Measurements from ENCODE around the gene MESD. TPM values are rescaled to one million over a fixed set of nuclear protein-coding genes. Genes with fewer than 3 reads are reported as not detected.

MESD gene
- total RNA-seq, 1 experiment from 2014 or later: 21.9 TPM

- no peaks in the 10 kb centered on the region for H3K36me3 ChIP-seq (ENCODE audit: low read depth)
- ChIA-PET POLR2A (ENCODE audit: unreplicated experiment) (no interaction called here), CTCF (no interaction called here)
- H3K9me2 ChIP-seq (ENCODE audit: insufficient read depth): no peaks in the 10 kb centered on the region
- H3K79me2 ChIP-seq (ENCODE audit: low read depth): no peaks in the 10 kb centered on the region
- H3K27ac ChIP-seq: no peak overlapping the region
- no peak overlapping the region for H3K4me3 ChIP-seq
- no peaks in the 10 kb centered on the region for H3F3A ChIP-seq (ENCODE audit: insufficient read depth, low read depth)
- H3K9me3 ChIP-seq (ENCODE audit: insufficient read depth, low read depth): no peaks in the 10 kb centered on the region
- no peak for TF ChIP-seq CTCF (conservative IDR thresholded peaks at IDR 0.05)
- no peak for TF ChIP-seq EZH2 (IDR thresholded peaks at IDR 0.05; ENCODE audit: low read depth)
- intact Hi-C loops (cut with micrococcal nuclease; ENCODE audit: unreplicated experiment): no loop called here
- H3K4me1 ChIP-seq (replicated peaks; ENCODE audit: insufficient read depth): no peaks in the 10 kb centered on the region
- H4K20me1 ChIP-seq (ENCODE audit: insufficient read depth): no peaks in the 10 kb centered on the region
- no peak overlapping the region for H2AFZ ChIP-seq
- H3K27me3 ChIP-seq (ENCODE audit: insufficient read depth, low read depth): no peaks in the 10 kb centered on the region
- no peak for DNase-seq
- H3K4me2 ChIP-seq: no peak overlapping the region
- no TSS peak for BruUV-seq (replicated peaks)
Measured at GRCh38 chr15:80925597-80926059, 64.0 kb downstream of the MESD start.

- no peak overlapping the region for H3K4me2 ChIP-seq
- no peaks in the 10 kb centered on the region for H3K79me2 ChIP-seq (ENCODE audit: low read depth)
- intact Hi-C loops (cut with micrococcal nuclease; ENCODE audit: unreplicated experiment): no loop called here
- H3K9me3 ChIP-seq (ENCODE audit: insufficient read depth, low read depth): no peaks in the 10 kb centered on the region
- no peak for DNase-seq
- H2AFZ ChIP-seq: no peak overlapping the region
- no TSS peak for BruUV-seq (replicated peaks)
- H3K27me3 ChIP-seq (ENCODE audit: insufficient read depth, low read depth): no peaks in the 10 kb centered on the region
- H4K20me1 ChIP-seq (ENCODE audit: insufficient read depth): no peaks in the 10 kb centered on the region
- H3K4me3 ChIP-seq: no peak overlapping the region
- no peaks in the 10 kb centered on the region for H3K36me3 ChIP-seq (ENCODE audit: low read depth)
- ChIA-PET CTCF (no interaction called here), POLR2A (ENCODE audit: unreplicated experiment) (interaction anchor here (0.5 kb wide), 1 partner anchor 66 kb away, joined by 3 read pairs; no protein-coding TSS in a partner anchor)
- no peaks in the 10 kb centered on the region for H3F3A ChIP-seq (ENCODE audit: insufficient read depth, low read depth)
- H3K4me1 ChIP-seq (replicated peaks; ENCODE audit: insufficient read depth): no peaks in the 10 kb centered on the region
- H3K27ac ChIP-seq: no peak overlapping the region
- H3K9me2 ChIP-seq (ENCODE audit: insufficient read depth): no peaks in the 10 kb centered on the region
- TF ChIP-seq EZH2 (IDR thresholded peaks at IDR 0.05; ENCODE audit: low read depth) (no peak), CTCF (conservative IDR thresholded peaks at IDR 0.05) (no peak)
Measured at GRCh38 chr15:80924278-80924677, 65.3 kb downstream of the MESD start.

DNA sequence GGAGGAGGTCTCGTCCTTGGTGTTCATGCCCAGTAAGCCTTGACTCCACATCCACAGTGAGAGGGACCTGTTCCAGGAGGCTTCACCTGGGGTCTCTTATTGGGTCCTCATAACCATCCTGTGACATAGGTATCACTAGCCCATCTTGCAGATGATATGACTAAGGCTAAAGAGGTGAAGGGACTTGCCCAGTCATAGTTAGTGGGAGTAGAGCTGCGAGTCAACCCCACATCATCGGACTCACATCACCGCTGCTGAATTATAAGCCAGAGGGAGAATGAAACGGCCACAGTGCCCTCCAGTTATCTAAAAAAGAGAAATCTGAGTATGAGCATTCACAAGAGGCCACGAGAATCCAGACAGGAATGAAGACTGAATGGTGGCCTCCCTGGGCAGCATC, 66.0 kb downstream of the MESD start:
- no TSS peak for BruUV-seq (replicated peaks)
- H4K20me1 ChIP-seq (ENCODE audit: insufficient read depth): no peaks in the 10 kb centered on the region
- ChIA-PET POLR2A (ENCODE audit: unreplicated experiment) (interaction anchor here (0.5 kb wide), 1 partner anchor 65 kb away, joined by 3 read pairs; no protein-coding TSS in a partner anchor), CTCF (no interaction called here)
- H3K79me2 ChIP-seq (ENCODE audit: low read depth): no peaks in the 10 kb centered on the region
- intact Hi-C loops (cut with micrococcal nuclease; ENCODE audit: unreplicated experiment): no loop called here
- H3F3A ChIP-seq (ENCODE audit: insufficient read depth, low read depth): no peaks in the 10 kb centered on the region
- no peaks in the 10 kb centered on the region for H3K9me3 ChIP-seq (ENCODE audit: insufficient read depth, low read depth)
- H3K36me3 ChIP-seq (ENCODE audit: low read depth): no peaks in the 10 kb centered on the region
- no peak for TF ChIP-seq EZH2 (IDR thresholded peaks at IDR 0.05; ENCODE audit: low read depth)
- TF ChIP-seq CTCF (conservative IDR thresholded peaks at IDR 0.05): no peak
- H3K9me2 ChIP-seq (ENCODE audit: insufficient read depth): no peaks in the 10 kb centered on the region
- H3K27ac ChIP-seq: no peak overlapping the region
- no peak for DNase-seq
- no peak overlapping the region for H3K4me2 ChIP-seq
- H3K27me3 ChIP-seq (ENCODE audit: insufficient read depth, low read depth): no peaks in the 10 kb centered on the region
- H3K4me3 ChIP-seq: no peak overlapping the region
- H2AFZ ChIP-seq: no peak overlapping the region
- H3K4me1 ChIP-seq (replicated peaks; ENCODE audit: insufficient read depth): no peaks in the 10 kb centered on the region

Data from PC-9 (cell line).